GM18517 (cell line): ENCODE data around the gene TMEM201.

Experiments
- ATAC-seq: cut with Tn5 transposase; IDR thresholded peaks from one replicate; pipeline ENCODE4 v1.9.1; 2021; ENCODE audit warnings: mild to moderate bottlenecking, moderate library complexity; ENCODE audit not compliant: unreplicated experiment

The TMEM201 gene

GRCh38 chr1:9577423-9577822, 11.3 kb upstream of the TMEM201 start:
- ATAC-seq = no peak

DNA sequence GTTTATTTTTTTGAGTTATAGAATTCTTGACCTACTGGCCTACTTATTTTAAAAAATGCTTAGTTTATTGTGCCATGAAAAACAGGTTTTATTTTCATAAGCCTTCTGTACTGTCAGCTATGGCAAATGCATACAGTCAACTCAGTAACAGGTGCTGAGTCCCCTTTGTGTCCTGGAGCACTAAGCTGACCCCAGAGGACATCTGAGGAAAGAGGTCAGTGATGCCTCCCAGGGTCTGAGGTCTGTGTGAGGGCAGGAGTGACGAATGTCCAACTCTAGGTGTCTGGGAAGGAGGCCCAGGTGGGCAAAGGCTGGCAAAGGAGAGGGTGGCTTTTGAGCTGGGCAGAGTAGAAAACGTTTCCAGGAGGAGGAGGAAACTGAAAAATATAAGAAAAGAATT, 7.8 kb upstream of the TMEM201 start:
- no peak for ATAC-seq

- ATAC-seq = no peak
Measured at GRCh38 chr1:9586147-9586766, 2.5 kb upstream of the TMEM201 start.

GRCh38 chr1:9589144-9589718, 520 bp downstream of the TMEM201 start:
- ATAC-seq = peak; percentile 23

DNA sequence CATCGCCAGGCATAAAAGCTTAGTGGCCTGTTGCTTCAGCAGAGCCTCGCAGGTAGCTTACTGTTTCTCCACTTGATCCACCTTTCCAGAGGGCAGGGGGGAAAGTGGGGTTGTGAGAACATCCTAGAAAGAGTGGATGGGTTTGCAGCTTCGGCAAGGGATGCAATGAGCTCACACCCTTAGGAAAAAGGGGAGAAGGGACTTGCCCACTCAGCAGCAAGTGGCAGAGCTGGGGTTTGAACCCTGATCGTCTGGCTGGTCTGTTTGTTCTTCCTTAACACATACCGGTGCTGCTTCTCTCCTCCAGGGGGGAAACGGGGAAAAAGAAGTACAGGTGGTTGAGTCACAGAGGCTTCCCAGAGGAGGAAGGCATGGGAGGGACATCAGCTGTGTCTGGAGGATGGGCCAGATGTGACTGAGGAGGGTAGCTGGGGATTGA, 1.0 kb downstream of the TMEM201 start:
- no peak for ATAC-seq

DNA sequence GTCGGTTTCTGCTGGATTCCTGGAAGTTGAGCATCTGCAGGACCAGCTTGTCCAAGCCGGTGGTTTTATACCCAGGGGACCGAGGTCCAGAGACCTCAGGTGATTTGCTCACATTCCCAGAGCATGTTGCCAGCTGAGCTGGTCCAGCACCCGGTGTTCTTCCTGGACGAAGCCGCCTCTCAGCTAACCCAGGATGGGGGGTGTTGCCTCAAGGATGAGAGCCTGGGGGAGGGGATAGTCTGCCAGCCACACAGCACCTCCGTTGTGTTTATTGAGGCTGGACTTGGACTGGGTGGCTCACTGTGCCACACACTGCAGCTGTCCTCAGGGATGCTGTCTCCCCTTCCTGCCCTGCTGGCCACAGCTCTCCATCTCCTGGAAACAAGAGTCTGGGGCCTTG, 1.5 kb downstream of the TMEM201 start:
- no peak for ATAC-seq

- no peak for ATAC-seq
Measured at GRCh38 chr1:9590945-9591668, 2.4 kb downstream of the TMEM201 start.

DNA sequence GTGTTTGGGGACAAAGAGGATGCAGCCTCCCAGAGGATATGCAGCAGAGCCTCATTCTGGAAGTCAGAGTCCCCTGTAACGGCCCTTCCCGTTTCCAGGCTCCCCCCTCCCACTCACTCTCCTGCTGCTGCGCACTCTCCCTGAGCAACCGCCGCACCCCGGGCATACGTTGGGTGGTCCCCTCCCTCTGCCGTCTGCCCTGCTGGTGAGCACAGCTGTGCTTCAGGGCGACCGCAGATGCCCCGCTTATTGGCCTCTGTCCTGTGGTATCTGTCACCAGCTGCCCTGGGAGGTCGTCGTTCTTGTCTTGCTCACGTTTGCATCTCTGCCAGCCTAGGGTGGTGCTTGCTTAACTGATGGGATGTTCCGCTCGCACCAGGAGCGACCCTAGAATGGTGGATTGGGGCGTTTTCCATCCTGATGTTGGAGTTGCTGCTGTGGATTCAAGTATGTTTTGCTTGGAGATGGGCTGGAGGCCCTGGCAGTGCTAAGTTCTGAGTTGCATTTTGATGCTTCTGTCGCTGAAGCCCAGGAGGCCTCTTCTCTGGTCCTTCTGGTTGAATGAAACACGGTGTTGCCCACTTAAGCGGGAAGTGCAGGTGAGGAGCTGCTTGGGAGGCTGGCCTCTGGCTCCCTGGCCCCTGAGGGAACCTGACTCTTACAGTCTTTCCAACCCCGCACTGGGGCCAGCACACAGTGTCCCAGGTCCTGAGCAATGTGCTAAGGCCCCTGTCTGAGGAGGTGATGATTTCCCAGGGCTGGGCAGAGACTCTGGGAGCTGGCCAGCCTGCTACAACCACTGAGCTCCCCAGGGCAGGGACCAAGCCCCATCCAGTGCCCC, 3.2 kb downstream of the TMEM201 start:
- no peak for ATAC-seq

- ATAC-seq = no peak
Measured at GRCh38 chr1:9592510-9593075, 3.9 kb downstream of the TMEM201 start.

GRCh38 chr1:9593147-9593491, 4.4 kb downstream of the TMEM201 start:
- no peak for ATAC-seq

GRCh38 chr1:9593492-9594465, 5.1 kb downstream of the TMEM201 start:
- ATAC-seq = no peak

GRCh38 chr1:9594471-9595155, 5.9 kb downstream of the TMEM201 start:
- ATAC-seq = no peak

GRCh38 chr1:9595156-9595967, 6.7 kb downstream of the TMEM201 start:
- no peak for ATAC-seq

DNA sequence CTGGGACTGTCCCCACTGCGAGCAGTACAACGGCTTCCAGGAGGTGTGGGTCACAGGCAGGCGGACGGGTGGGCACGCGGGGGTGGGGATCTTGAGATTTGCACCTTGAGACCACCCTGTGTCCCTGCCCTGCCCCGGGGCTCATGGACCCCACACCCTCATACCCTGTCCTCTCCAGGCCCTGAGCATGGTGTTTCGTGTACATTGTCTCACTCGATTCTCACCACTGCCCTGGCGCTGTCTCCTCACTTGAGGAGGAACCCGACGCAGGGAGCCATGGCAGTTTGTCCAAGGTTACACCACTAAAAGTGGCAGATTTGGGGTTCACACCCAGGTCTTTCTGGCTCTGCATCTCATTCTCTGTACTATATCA, 7.2 kb downstream of the TMEM201 start:
- ATAC-seq = no peak

- ATAC-seq = no peak
Measured at GRCh38 chr1:9596415-9597123, 7.9 kb downstream of the TMEM201 start.

DNA sequence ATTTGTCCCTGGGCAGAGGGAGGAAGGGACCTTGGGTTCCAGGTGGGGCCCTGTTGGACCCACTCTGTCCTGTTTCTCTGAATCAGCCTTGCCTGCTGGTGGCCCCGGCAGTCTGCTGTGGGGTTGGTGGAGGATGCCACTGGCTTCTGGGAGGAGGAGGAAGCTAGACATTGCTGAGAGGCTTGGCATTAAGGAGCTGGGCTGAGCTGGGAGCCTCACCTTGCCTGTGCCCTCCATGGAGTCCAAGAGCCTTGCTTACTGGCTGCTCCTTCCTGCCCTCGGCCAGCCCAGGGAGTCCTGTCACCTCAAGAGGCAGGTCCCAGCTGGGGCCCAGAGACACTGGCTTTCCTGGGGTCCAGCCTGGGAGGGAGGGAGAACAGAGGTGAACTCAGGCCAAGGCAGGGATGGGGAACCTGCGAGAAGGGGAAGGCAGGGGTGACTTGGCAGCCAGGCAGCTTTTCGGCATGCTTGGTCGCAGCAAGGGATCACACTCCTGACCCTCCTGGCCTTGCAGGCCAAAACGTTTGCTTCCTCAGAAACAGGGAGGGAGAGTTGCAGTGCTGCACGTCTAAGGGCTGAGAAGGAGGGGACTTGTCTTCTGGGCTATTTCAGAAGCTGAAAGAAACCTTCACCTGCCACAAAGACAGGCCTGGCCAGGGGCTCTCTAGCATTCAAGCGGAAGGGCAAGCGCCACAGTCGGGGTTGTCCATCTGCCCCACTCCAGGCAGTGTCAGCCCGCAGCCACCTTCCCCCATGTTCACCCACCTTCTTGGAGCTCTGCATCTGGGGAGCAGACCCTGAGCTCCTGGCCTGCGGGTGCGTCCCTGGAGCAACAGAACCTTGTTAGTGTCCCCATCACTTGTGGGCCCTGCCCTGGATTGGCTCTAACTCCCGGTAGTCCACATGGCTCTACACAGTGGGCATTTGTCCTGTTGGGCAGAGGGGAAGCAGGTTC, 8.9 kb downstream of the TMEM201 start:
- no peak for ATAC-seq

DNA sequence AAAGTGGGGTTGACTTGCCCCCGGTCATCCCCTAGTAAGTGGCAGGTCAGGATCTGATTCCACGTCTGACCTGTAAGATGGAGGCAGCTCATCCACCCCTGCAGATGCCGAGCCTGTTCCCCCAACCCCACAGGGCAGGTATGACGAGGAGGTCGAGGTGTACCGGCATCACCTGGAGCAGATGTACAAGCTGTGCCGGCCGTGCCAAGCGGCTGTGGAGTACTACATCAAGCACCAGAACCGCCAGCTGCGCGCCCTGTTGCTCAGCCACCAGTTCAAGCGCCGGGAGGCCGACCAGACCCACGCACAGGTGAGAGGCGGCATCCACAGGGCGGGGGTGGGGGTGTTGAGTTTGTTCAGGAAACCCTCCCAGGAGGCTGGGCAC, 9.6 kb downstream of the TMEM201 start:
- no peak for ATAC-seq
